ENCODE data around the gene MED28. TPM values are rescaled to one million over a fixed set of nuclear protein-coding genes. Genes with fewer than 3 reads are reported as not detected.

The MED28 gene
- polyA plus RNA-seq, 1 donor (not counting 4 experiments of a cell fraction or from before 2014, with no cell fraction given) = 22.5 TPM

DNA sequence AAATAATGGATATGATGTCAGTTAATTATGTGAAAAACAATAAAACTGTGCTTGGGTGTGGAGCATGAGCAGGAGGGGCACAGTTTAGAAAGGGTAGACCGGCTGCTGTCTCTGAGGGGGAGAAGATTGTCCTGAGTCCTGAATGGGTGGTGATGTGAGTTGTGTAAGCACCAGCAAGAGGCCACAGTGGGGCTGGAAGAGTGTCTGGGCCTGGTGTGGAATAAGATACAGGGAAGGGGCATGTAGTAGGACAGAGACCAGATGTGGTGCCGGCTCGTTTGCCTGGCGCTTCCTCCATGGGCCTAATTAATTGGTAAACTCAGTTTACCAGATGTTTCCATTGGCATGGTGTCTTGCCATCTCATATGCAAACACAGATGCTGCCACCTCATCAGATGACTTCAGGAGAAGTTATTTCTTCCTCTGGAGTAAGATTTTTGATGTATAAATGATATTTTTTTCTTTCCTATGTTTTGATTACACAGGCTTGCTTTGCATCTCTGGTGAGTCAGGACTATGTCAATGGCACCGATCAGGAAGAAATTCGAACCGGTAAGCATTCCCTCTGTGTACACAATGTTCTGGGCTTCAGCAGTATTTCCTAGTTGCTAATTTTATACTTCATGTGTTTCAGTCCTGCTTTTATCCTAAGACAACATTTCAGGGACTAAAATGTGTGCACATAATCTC is 5.1 kb downstream of the MED28 start:
- no peaks in the 10 kb centered on the region for H3K27me3 ChIP-seq (ENCODE audit: control insufficient read depth, extremely low read depth, insufficient read depth, low read length)
- H3K4me2 ChIP-seq (ENCODE audit: control insufficient read depth, extremely low read depth, insufficient read depth, low read depth, low read length) = no peak overlapping the region
- peaks cover 15% of the 10 kb centered on the region for H4K20me1 ChIP-seq (ENCODE audit: control insufficient read depth, extremely low read depth, insufficient read depth, low read length)
- no peak for FAIRE-seq
- H3K4me3 ChIP-seq (ENCODE audit: control insufficient read depth in 2 of 3, extremely low read depth in 1 of 3, insufficient read depth in 2 of 3, low read depth in 1 of 3, low read length in 3 of 3) = no peak overlapping the region
- H3K27ac ChIP-seq (ENCODE audit: control insufficient read depth, insufficient read depth, low read length) = no peak overlapping the region
- DNase-seq (ENCODE audit: low read depth, low spot score) = no peak
- H3K9ac ChIP-seq (ENCODE audit: control insufficient read depth, extremely low read depth, insufficient read depth, low read length) = no peak overlapping the region
- peaks cover 18% of the 10 kb centered on the region for H3K4me1 ChIP-seq (ENCODE audit: control insufficient read depth, extremely low read depth, insufficient read depth, low read length)
- peaks cover 24 to 37% of the 10 kb centered on the region in 2 experiments for H3K36me3 ChIP-seq (ENCODE audit: control insufficient read depth in 2 of 2, extremely low read depth in 1 of 2, insufficient read depth in 2 of 2, low read length in 2 of 2)
- H3K9me1 ChIP-seq (ENCODE audit: control insufficient read depth, extremely low read depth, insufficient read depth, low read length) = no peaks in the 10 kb centered on the region
- H3K9me3 ChIP-seq (ENCODE audit: control insufficient read depth, low read depth, low read length) = no peaks in the 10 kb centered on the region
- peaks cover 58% of the 10 kb centered on the region for H3K79me2 ChIP-seq (ENCODE audit: control insufficient read depth, insufficient read depth, low read length)
- H2AFZ ChIP-seq (ENCODE audit: control insufficient read depth, low read length) = no peak overlapping the region
- TF ChIP-seq EZH2 (IDR thresholded peaks at IDR 0.05; ENCODE audit: low read length) = no peak
- TF ChIP-seq, protein P1, sequence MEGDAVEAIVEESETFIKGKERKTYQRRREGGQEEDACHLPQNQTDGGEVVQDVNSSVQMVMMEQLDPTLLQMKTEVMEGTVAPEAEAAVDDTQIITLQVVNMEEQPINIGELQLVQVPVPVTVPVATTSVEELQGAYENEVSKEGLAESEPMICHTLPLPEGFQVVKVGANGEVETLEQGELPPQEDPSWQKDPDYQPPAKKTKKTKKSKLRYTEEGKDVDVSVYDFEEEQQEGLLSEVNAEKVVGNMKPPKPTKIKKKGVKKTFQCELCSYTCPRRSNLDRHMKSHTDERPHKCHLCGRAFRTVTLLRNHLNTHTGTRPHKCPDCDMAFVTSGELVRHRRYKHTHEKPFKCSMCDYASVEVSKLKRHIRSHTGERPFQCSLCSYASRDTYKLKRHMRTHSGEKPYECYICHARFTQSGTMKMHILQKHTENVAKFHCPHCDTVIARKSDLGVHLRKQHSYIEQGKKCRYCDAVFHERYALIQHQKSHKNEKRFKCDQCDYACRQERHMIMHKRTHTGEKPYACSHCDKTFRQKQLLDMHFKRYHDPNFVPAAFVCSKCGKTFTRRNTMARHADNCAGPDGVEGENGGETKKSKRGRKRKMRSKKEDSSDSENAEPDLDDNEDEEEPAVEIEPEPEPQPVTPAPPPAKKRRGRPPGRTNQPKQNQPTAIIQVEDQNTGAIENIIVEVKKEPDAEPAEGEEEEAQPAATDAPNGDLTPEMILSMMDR (optimal IDR thresholded peaks at IDR 0.05 in 1 of 3, IDR thresholded peaks at IDR 0.05 in 1 of 3, conservative IDR thresholded peaks at IDR 0.05 in 1 of 3; ENCODE audit: extremely low read depth in 1 of 3, insufficient read depth in 2 of 3, low read length in 3 of 3) = no peak
- dilution Hi-C loops (cut with MboI; ENCODE audit: extremely low pct_ligation_motif_present, low sequenced_read_pairs) = no loop called here

DNA sequence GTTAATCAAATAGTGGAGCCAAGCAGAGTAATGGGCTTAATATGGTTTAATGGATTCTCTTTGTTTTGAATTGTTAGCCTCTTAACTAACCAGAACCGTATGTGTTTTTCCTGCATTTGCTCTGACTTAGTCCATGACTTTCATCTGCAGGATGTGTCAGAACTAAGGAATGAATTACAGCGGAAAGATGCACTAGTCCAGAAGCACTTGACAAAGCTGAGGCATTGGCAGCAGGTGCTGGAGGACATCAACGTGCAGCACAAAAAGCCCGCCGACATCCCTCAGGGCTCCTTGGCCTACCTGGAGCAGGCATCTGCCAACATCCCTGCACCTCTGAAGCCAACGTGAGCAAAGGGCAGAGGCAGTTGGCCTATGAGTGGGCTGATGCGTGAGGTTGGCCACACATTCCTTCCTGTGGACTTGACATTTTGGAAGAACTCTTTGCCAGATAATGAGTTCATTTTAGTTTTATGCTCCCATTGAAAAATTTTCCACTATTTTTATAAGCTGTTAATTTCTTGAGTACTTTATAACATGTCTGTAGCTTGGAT is 9.1 kb downstream of the MED28 start:
- Histone ChIP-seq H3K79me2 (ENCODE audit: control insufficient read depth, insufficient read depth, low read length) (peaks cover 23% of the 10 kb centered on the region), H3K9ac (ENCODE audit: control insufficient read depth, extremely low read depth, insufficient read depth, low read length) (no peak overlapping the region), H3K27me3 (ENCODE audit: control insufficient read depth, extremely low read depth, insufficient read depth, low read length) (no peaks in the 10 kb centered on the region), H3K36me3 (ENCODE audit: control insufficient read depth in 2 of 2, extremely low read depth in 1 of 2, insufficient read depth in 2 of 2, low read length in 2 of 2) (peaks cover 34 to 39% of the 10 kb centered on the region in 2 experiments), H3K4me2 (ENCODE audit: control insufficient read depth, extremely low read depth, insufficient read depth, low read depth, low read length) (no peak overlapping the region), H3K9me1 (ENCODE audit: control insufficient read depth, extremely low read depth, insufficient read depth, low read length) (no peaks in the 10 kb centered on the region), H4K20me1 (ENCODE audit: control insufficient read depth, extremely low read depth, insufficient read depth, low read length) (peaks cover 3% of the 10 kb centered on the region), H3K27ac (ENCODE audit: control insufficient read depth, insufficient read depth, low read length) (no peak overlapping the region), H3K9me3 (ENCODE audit: control insufficient read depth, low read depth, low read length) (no peaks in the 10 kb centered on the region), H2AFZ (ENCODE audit: control insufficient read depth, low read length) (no peak overlapping the region), H3K4me1 (ENCODE audit: control insufficient read depth, extremely low read depth, insufficient read depth, low read length) (no peaks in the 10 kb centered on the region), H3K4me3 (ENCODE audit: control insufficient read depth in 2 of 3, extremely low read depth in 1 of 3, insufficient read depth in 2 of 3, low read depth in 1 of 3, low read length in 3 of 3) (no peak overlapping the region)
- TF ChIP-seq, protein P1 (optimal IDR thresholded peaks at IDR 0.05 in 1 of 3, IDR thresholded peaks at IDR 0.05 in 1 of 3, conservative IDR thresholded peaks at IDR 0.05 in 1 of 3; ENCODE audit: extremely low read depth in 1 of 3, insufficient read depth in 2 of 3, low read length in 3 of 3) = no peak
- TF ChIP-seq EZH2 (IDR thresholded peaks at IDR 0.05; ENCODE audit: low read length) = no peak
- dilution Hi-C loops (cut with MboI; ENCODE audit: extremely low pct_ligation_motif_present, low sequenced_read_pairs) = no loop called here
- no peak for DNase-seq (ENCODE audit: low read depth, low spot score)
- no peak for FAIRE-seq

All from keratinocyte (primary cell).